Brain microvascular endothelial cell (primary cell): ENCODE data around the gene MTPN.

Experiments used
- DNase-seq: peaks from one replicate; pipeline ENCODE4 v3.0.0-alpha.2; 2020
- H3K27ac ChIP-seq: fragments of 250-450 bp; sonication (Bioruptor Pico); 2 replicates; pipeline ENCODE4 v1.5.1; 2020; ENCODE audit warnings: mild to moderate bottlenecking, moderate library complexity
- H3K27me3 ChIP-seq: fragments of 250-450 bp; sonication (Bioruptor Pico); replicated peaks from 2 replicates; pipeline ENCODE4 v1.5.1; 2020; ENCODE audit warnings: mild to moderate bottlenecking
- H3K36me3 ChIP-seq: fragments of 250-450 bp; sonication (Bioruptor Pico); replicated peaks from 2 replicates; pipeline ENCODE4 v1.5.1; 2020; ENCODE audit warnings: mild to moderate bottlenecking
- H3K4me3 ChIP-seq: 2 replicates; pipeline ENCODE4 v1.5.1; 2011; ENCODE audit warnings: low read depth, mild to moderate bottlenecking, control low read depth, low read length, moderate library complexity
- in situ Hi-C: cut with HindIII; loops from 2 replicates; pipeline ENCODE4 v1.10.0; 2017; ENCODE audit warnings: low sequenced_read_pairs, low pct_ligation_motif_present
- TF ChIP-seq, protein P1 (sequence below): IDR thresholded peaks from 2 replicates; pipeline ENCODE4 v1.5.1; 2011; ENCODE audit warnings: low read depth, mild to moderate bottlenecking, moderate library complexity, low read length, control low read depth, inconsistent platforms; ENCODE audit errors: missing control alignments

Gene MTPN

DNA sequence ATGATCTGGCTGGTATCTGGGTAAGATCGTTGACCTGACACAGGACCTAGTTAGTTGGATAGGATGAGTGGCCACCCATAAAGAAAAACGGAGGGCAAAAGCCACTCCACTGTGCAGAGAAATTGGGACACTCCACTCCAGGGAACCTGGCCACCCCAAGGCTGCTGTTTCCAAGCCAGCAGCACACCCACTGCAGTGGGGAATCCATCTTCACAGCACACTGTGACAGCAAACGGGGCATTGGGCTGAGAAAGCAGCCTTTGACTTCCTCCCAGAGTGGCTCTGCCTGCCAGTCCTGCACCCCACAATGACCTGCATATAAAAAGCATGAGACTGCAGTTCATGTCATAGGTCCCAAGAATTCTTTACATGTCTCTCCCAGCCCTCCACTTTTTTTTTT lies 52.9 kb downstream of the MTPN start:
- Histone ChIP-seq H3K27ac (peak overlapping the region; percentile 95), H3K4me3 (no peak overlapping the region), H3K27me3 (no peaks in the 10 kb centered on the region), H3K36me3 (no peaks in the 10 kb centered on the region)
- TF ChIP-seq, protein P1, sequence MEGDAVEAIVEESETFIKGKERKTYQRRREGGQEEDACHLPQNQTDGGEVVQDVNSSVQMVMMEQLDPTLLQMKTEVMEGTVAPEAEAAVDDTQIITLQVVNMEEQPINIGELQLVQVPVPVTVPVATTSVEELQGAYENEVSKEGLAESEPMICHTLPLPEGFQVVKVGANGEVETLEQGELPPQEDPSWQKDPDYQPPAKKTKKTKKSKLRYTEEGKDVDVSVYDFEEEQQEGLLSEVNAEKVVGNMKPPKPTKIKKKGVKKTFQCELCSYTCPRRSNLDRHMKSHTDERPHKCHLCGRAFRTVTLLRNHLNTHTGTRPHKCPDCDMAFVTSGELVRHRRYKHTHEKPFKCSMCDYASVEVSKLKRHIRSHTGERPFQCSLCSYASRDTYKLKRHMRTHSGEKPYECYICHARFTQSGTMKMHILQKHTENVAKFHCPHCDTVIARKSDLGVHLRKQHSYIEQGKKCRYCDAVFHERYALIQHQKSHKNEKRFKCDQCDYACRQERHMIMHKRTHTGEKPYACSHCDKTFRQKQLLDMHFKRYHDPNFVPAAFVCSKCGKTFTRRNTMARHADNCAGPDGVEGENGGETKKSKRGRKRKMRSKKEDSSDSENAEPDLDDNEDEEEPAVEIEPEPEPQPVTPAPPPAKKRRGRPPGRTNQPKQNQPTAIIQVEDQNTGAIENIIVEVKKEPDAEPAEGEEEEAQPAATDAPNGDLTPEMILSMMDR: no peak
- in situ Hi-C loops: no loop called here
- DNase-seq: peak; percentile 4

DNA sequence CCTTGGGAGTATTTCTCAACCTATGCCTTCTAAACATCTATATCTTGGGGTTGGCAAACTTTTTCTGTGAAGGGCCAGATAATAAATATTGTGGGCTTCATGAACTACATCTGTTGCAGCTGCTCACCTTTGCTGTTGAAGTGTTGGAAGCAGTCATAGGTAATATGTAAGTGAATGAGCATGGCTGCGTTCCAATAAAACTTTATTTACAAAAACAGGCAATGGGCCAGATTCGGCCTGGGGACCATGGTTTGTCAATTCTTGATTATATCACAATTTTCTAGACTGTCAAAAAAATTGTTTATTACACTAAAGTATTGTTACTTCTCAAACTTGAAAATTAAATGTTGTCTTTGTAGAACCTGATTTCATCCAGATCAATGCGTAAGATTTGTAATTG lies 54.9 kb downstream of the MTPN start:
- Histone ChIP-seq H3K36me3 (no peaks in the 10 kb centered on the region), H3K27me3 (no peaks in the 10 kb centered on the region), H3K27ac (no peak overlapping the region), H3K4me3 (no peak overlapping the region)
- DNase-seq: no peak
- in situ Hi-C loops: no loop called here
- TF ChIP-seq, protein P1: no peak

DNA sequence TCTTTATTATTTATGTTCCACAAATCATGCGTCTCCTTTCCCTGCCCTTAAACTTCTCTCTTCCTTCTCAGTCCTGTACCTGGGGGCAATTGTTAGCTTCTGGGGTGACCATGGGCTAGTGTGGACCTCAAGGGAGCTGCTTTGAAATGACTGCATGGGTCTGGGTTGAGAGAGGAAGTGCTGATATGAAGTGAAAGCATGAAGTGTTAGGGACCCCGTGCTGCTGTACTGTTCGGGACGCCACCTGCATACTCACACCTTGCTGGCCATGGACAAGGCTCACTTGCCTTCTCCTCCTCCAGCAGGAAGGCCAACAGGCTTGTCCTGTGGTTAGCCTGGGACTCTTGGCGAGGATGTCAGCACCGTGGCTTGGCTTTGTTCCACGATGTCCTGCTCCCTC lies 56.7 kb downstream of the MTPN start:
- in situ Hi-C loops: no loop called here
- no peaks in the 10 kb centered on the region for H3K27me3 ChIP-seq
- H3K36me3 ChIP-seq: no peaks in the 10 kb centered on the region
- no peak overlapping the region for H3K27ac ChIP-seq
- no peak for DNase-seq
- H3K4me3 ChIP-seq: no peak overlapping the region
- TF ChIP-seq, protein P1: no peak

- Histone ChIP-seq H3K27me3 (no peaks in the 10 kb centered on the region), H3K36me3 (no peaks in the 10 kb centered on the region), H3K4me3 (no peak overlapping the region), H3K27ac (no peak overlapping the region)
- TF ChIP-seq, protein P1: no peak
- DNase-seq: no peak
- in situ Hi-C loops: no loop called here
These were observed 57.9 kb downstream of the MTPN start for GRCh38 chr7:135919071-135919841.

DNA sequence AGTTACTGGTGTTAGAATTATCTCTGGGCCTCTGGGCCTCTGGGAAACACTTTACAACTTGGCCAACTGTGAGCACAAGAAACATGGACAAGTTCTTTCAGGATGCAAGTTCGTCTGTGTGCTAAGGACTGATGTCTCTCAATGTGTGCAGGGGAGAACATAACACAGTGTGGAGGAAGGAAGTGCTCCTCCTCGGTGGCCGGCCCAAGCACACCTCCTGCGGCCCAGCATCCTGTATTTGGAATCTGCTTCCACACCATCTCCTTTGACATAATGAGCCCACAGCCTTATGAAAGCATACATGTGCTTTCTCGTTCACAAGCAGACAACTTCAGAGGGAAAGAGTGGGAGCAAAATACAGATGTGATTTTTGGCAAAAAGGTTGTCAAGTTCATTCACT lies 59.0 kb downstream of the MTPN start:
- TF ChIP-seq, protein P1: no peak
- in situ Hi-C loops: no loop called here

DNA sequence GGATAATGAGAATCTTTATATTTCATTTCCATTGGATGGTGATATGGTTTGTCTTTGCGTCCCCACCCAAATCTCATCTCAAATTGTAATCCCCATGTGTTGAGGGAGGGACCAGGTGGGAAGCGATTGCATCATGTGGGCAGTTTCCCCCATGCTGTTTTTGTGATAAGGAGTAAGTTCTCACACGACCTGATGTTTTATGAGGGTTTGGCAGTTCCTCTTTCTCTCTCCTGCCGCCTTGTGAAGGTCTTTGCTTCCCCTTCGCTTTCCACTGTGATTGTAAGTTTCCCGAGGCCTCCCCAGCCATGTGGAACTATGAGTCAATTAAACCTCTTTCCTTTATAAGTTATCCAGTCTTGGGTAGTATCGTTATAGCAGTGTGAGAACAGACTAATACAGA lies 59.4 kb downstream of the MTPN start:
- no peak overlapping the region for H3K4me3 ChIP-seq
- H3K27me3 ChIP-seq: no peaks in the 10 kb centered on the region
- TF ChIP-seq, protein P1: no peak
- H3K36me3 ChIP-seq: no peaks in the 10 kb centered on the region
- in situ Hi-C loops: no loop called here
- no peak for DNase-seq
- no peak overlapping the region for H3K27ac ChIP-seq

More for the DNA sequence above, 59.0 kb downstream of the MTPN start:
- no peak overlapping the region for H3K27ac ChIP-seq
- H3K4me3 ChIP-seq: no peak overlapping the region
- H3K27me3 ChIP-seq: no peaks in the 10 kb centered on the region
- H3K36me3 ChIP-seq: no peaks in the 10 kb centered on the region
- no peak for DNase-seq
